HG02938 (cell line): ENCODE measurements around the gene CETP.
"Not testable (repeated sequence)": the region's sequence is repeated elsewhere in the genome, so short reads cannot be mapped to it uniquely, and the experiment has no call there.

Source experiments
- ATAC-seq: cut with Tn5 transposase; IDR thresholded peaks from one replicate; pipeline ENCODE4 v1.9.1; 2021; ENCODE audit warnings: mild to moderate bottlenecking, moderate library complexity; ENCODE audit not compliant: unreplicated experiment

CETP gene

GRCh38 chr16:56995136-56995805 lies 33.5 kb downstream of the CETP start:
- ATAC-seq, result no peak

DNA sequence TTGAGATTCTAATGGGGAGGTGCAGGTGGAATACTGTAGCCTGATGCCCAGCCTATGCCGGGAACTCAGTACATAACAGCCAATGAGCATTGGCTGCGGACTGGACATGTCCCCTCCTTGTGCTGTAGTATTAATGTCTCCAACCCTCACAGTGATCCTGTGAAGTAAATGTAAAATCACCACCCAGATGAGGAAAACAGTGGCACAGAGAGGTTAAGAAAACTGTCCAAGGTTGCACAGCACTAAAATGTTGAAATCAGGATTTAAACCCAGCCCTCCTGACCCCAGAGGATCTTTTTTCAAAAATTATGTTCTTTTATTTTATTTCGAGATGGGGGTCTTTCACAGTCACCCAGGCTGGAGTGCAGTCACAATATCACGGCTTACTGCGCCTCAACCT lies 35.5 kb downstream of the CETP start:
- ATAC-seq, result no peak

- ATAC-seq, result no peak
Observed at GRCh38 chr16:56997931-56998330, 36.2 kb downstream of the CETP start.

DNA sequence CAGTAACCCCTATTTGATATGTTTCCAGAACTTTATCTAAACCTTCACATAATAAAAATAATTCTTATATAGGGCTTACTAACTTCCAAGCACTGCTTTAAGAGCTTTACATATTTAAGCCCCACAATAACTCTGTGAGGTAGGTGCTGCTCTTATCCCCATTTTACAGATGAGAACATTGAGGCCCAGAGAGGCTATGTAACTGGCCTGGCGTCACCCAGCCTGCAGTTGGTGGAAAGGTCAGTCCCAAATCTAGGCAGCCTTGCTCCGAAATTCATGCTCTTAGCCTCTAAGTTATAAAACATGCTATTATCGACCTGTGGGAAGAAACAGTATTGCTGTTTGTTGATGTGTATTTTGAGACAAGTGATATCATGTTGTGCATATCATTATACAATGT lies 36.6 kb downstream of the CETP start:
- ATAC-seq, result no peak

GRCh38 chr16:56998861-56999260 lies 37.1 kb downstream of the CETP start:
- ATAC-seq, result no peak

DNA sequence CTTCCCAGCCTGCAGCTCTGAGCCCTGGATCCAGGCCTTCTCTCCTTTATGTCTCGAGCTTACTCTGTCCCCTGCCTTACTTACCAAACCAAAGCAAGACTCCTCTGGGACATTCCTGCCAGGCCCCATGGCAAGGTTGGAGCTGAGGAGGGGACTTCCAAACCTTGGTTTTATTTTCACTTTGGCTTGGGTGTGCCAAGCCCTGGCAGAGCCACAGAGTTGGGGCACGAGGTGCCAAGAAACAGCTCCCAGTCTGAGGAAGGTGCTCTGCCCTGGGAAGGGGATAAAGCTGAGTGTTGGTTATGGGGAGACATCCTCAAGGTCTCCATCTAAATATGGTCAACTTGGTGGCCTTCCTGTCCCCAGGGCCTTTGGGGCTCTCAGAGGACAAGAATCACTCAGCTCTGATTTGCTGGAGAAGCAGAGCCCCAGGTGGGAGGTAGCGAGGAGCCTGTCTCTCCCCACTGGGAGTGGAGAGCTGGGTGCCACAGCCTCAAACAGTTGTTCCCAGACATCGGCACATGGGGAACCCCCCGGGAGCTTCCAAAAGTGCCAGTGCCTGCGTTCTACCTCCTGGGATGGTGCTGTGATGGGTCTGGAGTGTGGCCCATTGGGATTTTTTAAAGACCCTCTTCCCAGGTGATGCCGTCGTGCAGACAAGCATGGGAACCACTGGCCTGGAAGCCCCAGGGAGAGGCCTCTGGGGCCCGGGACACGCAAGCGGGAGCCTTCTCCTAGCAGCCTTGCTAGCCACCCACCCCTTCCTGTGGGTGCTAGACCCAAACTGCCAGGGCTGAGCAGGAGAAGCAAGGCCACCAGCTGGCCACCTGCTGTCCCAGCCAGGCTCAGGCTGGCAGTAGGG lies 37.9 kb downstream of the CETP start:
- no peak for ATAC-seq

GRCh38 chr16:57000271-57001025 lies 38.7 kb downstream of the CETP start:
- peak; percentile 58 for ATAC-seq

- ATAC-seq, result no peak
Observed at GRCh38 chr16:57001026-57001679, 39.4 kb downstream of the CETP start.

DNA sequence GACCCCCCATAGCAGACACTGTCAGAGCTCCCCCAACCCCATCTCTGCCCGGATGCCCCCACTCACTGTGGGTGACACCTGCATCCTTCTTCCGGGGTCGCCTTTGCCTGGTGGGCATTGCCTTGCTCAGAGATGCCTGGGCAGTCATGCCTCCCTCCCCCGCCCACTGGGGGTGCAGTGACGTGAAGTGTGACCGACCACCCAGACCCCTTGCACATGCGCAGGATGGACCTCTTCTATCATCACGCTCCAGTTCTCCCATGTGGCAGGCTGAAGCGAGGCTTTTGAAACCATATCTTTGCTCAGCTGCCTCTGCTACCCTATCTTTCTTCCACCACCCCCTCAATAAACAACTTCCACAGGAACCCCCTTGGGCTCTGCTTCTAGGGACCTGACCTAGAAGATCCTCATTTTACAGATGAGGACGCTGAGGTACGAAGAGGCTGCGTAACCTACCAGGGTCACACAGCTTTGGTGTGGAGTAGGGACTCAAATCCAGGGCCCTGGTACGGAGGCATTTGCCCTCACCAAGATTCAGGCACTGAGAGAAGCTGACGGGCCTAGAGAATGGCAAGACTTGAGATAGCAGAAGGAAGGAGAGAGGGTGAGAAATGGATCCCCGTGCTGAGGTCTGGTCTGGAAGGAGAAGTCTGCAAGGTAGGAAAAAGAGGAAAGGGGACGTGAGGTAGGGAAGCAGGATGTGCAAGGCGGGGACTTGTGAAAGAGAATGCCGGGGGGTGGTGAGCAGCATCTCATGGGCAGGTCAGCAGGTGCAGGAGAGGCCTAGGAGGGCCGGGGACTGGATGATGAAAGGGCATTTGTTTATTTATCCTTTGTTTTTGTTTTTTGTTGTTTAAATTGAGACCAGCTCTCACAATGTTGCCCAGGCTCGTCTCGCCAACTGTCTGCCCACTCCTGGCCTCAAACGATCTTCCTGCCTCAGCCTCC lies 42.0 kb downstream of the CETP start:
- no peak for ATAC-seq

DNA sequence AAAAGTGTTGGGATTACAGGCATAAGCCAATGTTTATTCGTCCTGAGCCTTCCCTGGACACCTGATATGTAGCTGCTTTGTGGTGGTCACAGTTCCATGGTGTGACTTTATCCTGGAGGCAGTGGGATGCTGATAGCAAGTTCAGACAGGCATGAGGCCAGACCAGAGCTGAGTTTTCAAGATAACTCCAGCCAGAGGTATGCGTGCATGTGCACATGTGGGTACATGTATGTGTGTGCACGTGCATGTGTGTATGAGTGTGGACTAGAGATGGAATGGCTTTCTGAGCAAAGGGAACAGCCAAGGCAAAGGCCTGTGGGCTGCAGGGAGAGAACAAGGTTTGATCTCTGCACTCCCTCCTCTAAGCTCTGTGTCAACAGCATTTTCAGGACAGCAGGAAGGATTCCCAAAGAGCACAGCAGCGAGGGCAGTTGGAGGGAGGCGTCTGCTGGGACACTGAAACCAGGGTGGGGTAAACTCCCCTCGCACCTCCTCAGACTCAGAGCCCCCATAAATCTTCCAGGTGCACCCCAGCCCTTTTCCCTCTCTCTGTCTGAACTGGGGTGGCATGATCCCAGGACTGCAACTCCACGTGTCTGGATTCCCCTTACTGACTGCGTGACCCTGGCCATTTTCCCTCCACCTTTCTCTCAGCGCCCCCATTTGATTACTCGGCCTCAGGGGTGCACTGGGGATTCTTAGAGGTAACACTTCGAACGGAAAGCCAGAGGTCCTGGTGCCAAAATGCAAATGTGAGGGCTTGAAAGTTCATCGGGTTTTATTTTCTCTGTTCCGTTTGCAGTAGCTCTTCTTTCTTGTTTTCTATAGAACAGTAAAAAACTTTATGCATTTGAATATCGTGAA lies 42.9 kb downstream of the CETP start:
- ATAC-seq, result no peak

GRCh38 chr16:57005597-57005996 lies 43.8 kb downstream of the CETP start:
- not testable (repeated sequence) for ATAC-seq

DNA sequence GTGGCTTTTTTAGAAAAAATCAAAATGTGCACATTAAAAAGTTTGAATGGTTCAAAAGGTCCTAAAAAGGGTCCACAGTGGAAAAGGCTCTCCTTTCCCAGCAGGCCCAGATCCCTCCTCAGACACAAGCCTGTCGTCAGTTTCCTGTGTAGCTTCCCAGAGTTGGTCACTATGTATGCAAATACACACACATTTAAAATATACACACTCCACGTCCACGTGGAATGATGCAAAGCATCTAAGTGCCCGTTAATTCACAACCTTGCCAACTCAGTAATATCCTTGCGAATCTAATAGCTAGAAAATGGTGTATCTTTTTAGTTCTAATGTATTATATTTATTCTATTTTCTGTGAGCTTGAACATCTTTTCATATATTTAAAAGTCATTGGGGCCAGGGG lies 45.3 kb downstream of the CETP start:
- ATAC-seq, result no peak

- ATAC-seq, result no peak
Observed at GRCh38 chr16:57007530-57007929, 45.8 kb downstream of the CETP start.

- no peak for ATAC-seq
Observed at GRCh38 chr16:57008440-57008839, 46.7 kb downstream of the CETP start.

DNA sequence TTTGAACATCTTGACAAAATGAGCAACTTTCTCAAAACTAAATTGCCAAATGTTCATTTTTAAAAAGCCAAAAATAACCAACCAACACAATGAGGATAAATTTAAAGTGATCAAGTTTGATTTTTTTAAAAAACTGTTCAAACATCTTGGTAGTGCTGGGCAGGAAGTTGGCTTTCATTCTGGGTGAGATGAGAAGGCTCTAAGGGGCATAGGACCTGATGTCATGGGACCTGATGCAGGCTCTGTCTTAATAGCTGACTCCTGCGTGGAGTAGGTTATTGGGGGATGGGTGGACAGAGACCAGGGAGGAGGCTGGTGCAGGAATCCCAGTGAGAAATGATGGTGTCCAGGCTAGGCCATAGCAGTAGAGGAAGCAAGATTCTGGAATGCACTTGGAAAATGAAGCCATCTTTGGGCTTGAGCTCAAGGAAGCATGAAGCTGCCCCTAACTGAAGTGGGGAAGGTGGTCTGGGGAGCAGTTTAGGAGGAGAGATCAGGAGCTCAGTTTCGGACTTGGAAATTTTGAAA lies 48.0 kb downstream of the CETP start:
- ATAC-seq, result no peak

GRCh38 chr16:57012353-57012752 lies 50.6 kb downstream of the CETP start:
- ATAC-seq, result no peak

- ATAC-seq, result no peak
Observed at GRCh38 chr16:57013229-57013628, 51.5 kb downstream of the CETP start.

DNA sequence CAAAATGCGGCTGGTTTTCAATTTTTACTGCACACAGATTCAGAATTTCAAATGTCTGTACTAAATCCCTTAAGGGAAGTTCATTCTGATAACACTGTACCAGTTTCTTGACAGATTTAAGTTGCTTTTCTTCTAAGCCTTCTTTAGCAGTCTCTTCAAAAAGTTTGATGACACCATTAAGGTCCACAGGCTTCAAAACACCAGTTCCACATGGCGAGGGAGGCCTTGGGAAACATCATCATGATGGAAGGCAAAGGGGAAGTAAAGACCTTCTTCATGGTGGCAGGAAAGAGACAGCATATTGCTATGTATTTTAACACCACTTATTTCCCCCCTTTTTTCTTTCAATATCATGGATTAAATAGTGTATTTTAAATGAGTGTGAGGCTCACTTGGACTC lies 52.2 kb downstream of the CETP start:
- ATAC-seq, result no peak

GRCh38 chr16:57016301-57016700 lies 54.6 kb downstream of the CETP start:
- no peak for ATAC-seq
